ENCODE results near the gene LCE6A.

LCE6A gene, protein sequence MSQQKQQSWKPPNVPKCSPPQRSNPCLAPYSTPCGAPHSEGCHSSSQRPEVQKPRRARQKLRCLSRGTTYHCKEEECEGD

DNA sequence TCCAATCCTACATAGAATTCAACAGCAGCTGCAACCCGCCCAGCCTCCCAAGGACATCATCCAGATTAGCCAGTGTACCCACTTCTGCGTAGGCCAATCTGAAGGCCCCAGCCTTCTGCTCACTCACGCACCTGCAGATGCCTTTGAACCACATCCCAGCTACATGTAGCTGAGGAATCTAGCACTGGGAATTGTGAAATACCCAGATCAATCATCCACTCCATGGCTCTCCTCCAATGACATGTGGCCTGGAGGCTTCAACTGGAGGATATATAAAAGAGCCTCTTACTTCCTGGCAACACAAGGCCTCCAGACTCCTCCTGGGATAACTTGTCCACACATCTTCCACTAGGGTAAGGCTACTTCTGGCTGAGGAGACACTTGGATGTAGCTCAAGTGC lies at the start of gene LCE6A:
Gene LCE6A, plus strand, starts transcription at position 301 of the 400 bp plus-strand sequence. CDS start 665 bp downstream, outside the sequence.
- no peak for DNase-seq
- in situ Hi-C loops (cut with MboI; ENCODE audit: low pct_unique_long_range_greater_than_20kb, low sequenced_read_pairs), result no loop called here

DNA sequence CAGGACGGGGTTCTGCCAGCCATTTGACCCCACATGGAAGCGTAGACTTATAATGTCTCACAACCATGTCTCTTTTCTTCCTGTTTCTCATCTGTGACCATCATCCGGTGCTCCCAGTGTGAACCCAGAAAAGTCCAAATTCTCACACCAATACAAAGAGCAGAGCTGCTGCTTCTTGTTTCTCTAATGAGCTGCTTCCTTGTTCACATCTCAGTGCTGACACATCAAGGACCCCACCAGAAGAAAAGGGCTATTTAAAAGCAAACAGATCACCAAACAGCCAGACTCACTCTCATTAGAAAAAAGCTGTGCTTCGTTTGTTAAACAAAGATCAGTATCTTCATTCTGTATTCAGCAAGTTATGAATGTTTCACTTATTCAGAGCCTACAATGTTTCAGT lies 47.0 kb upstream of the LCE6A start:
- in situ Hi-C loops (cut with MboI; ENCODE audit: low pct_unique_long_range_greater_than_20kb, low sequenced_read_pairs), result no loop called here

DNA sequence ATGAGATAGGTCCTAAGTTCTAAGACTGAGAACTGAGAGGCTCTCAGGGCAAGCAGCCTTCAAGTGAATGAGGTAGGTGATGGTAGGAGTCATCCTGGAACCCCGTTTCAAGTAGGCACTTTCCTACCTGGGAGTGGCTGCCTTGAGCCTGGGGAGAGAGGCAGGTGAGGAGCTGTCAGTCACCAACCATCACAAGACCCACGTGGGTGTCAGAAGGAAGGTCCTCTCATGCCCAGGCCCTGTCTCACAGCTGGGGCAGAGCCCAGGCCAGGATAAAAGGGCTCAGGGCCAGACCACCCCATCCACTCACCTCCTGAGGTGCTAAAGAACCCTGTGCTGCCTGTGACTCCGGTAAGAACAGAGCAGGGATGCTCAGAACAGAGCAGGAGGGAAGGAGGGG lies 46.2 kb upstream of the LCE6A start, which contains the start of gene LCE1D:
Gene LCE1D, plus strand, starts transcription at position 301 of the 400 bp plus-strand sequence. CDS start 1,074 bp downstream, outside the sequence.
- DNase-seq, result no peak
- in situ Hi-C loops (cut with MboI; ENCODE audit: low pct_unique_long_range_greater_than_20kb, low sequenced_read_pairs), result no loop called here

More for the DNA sequence above, 47.0 kb upstream of the LCE6A start:
- no peak for DNase-seq

DNA sequence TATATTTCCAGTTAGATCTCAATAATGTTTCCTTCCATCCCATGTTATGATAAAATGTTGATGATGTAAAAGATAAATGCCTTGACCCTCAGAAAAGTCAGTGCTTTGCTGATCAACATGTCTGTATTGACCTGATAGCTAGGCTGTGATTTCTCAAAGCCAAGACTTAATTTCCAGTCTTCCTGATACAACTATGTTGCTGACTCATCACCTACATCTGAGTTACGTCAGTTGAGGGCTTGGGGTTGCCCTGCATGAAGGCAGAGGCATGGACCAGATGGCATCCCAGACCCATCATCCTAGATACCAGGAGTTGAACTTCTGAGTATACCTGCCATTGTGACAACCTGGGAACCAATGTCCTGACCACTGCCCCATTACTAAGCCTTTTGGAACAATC lies 41.3 kb upstream of the LCE6A start:
- in situ Hi-C loops (cut with MboI; ENCODE audit: low pct_unique_long_range_greater_than_20kb, low sequenced_read_pairs), result no loop called here
- no peak for DNase-seq

DNA sequence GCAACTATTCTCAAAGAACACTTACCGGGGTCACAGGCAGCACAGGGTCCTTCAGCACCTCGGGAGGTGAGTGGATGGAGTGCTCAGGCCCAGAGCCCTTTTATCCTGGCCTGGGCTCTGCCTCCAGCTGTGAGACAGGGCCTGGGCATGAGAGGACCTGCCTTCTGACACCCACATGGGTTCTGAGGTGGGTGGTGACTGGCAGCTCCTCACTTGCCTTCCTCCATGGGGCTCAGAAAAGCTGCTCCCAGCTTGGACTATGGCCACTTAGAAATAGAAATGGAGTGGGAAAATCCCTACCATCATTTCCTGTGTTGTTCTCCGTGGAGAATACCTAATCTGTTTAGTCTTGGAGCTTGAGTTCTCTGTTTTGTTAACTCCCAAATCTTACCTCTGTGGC lies 36.1 kb upstream of the LCE6A start, which contains the start of gene LCE1C:
Gene LCE1C, minus strand, starts transcription at position 76 of the 400 bp plus-strand sequence. CDS start 1,173 bp downstream, outside the sequence.
- no peak for DNase-seq
- in situ Hi-C loops (cut with MboI; ENCODE audit: low pct_unique_long_range_greater_than_20kb, low sequenced_read_pairs), result no loop called here

DNA sequence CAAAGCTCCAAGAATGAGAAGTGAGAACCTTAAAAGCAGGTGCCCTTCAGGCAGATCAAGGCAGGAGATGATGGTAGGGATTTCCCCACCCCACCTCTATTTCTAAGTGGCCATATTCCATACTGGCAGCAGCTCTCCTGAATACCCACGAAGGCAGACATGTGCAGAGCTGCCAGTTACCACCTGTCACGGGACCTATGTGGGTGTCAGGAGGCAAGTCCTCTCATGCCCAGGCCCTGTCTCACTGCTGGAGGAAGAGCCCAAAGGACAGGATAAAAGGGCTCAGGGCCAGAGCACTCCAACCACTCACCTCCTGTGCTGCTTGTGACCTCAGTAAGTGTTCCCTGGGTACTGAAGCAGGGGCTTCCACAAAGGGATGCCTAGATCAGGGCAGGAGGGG lies 31.6 kb upstream of the LCE6A start:
- DNase-seq, result no peak
- in situ Hi-C loops (cut with MboI; ENCODE audit: low pct_unique_long_range_greater_than_20kb, low sequenced_read_pairs), result no loop called here

DNA sequence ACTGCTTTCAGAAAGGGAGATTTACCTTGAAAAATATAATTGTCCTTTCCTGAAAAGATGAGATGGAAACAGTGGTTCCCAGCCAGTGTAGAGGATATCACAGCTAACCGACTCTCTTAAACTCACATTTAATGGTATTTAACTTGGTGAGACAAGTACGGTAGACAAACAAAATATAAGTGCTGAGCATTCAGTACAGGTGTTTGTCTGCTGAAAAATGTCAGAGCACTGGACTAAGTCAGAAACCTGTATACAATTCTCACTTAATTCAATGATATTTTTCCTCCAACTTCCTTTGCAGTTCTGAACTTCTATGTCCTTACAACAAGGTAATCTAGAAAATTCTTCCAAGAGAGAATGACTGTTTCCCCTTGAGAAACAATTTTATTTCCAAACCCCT lies 31.0 kb upstream of the LCE6A start, which contains the start of gene LCE1B:
Gene LCE1B, plus strand, starts transcription at position 301 of the 400 bp plus-strand sequence. CDS start 476 bp downstream, outside the sequence.
- no peak for DNase-seq
- in situ Hi-C loops (cut with MboI; ENCODE audit: low pct_unique_long_range_greater_than_20kb, low sequenced_read_pairs), result no loop called here

DNA sequence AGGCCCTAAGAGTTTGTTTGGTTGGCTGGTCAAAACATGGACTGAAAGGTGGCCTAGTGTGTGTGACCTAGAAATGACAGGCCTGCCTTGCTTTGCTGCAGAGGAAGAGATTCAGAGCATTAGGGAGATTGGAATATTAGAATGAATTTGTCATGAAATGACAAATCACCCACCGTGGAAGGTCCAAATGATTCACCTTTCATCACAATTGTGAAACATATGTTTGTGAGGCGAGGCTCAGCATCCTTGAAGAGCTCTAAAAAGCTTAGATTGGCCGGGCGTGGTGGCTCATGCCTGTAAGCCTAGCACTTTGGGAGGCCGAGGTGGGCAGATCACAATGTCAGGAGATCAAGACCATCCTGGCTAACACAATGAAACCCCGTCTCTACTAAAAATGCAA lies 25.3 kb upstream of the LCE6A start:
- in situ Hi-C loops (cut with MboI; ENCODE audit: low pct_unique_long_range_greater_than_20kb, low sequenced_read_pairs), result no loop called here
- DNase-seq, result no peak

DNA sequence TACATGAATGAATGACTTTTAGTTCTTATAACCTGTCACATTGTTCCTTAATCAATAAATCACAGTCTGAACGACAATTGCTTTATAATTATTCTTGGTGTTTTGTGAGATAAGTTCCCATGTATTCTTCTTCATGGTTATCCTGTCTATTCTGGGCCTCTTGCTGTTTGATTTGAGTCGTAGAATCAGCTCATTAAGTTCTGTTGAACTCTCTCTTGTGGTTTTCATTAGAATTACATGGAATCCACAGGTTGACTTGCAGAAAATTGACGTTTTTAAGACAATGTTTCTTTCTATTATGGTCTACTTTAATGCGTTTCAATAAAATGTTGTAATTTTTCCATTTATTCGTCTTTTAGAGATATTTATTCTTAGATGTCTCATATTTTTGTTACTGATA lies 19.4 kb upstream of the LCE6A start:
- in situ Hi-C loops (cut with MboI; ENCODE audit: low pct_unique_long_range_greater_than_20kb, low sequenced_read_pairs), result no loop called here
- DNase-seq, result no peak

DNA sequence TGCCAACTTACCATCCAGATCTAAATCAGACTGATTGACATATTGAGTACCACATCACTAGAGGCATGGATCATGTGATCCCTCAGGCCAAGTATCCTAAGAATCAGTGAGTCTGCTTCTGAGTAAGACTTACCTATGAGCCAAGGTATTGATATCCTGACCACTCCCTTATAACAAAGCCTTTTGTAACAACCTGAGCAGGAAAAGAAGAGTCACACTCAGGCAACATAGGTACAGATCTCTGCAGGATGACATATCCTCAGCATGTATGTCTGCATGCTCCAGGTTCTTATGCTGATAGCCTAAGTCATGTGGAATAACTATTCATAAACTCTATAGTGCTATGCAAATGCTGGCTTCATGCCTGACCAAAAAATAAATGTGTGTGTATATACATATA lies 17.7 kb upstream of the LCE6A start:
- in situ Hi-C loops (cut with MboI; ENCODE audit: low pct_unique_long_range_greater_than_20kb, low sequenced_read_pairs), result no loop called here
- no peak for DNase-seq

DNA sequence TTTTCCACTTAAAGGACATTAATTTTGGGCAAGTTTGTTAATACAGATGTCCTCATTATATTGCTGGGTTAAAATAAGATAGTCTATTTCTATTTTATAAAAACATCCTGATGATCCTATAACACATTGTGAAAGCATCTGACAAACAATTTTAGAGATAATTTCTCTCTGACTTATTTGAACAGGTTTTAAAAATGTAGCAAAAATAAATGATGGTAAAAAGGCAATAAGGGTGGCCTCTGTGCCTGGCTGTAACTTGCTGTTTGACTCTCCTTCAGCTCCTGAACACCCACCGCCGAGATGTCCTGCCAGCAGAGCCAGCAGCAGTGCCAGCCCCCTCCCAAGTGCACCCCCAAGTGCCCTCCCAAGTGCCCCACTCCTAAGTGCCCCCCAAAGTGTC lies 15.5 kb upstream of the LCE6A start, which contains the start of gene LCE1A:
Gene LCE1A, plus strand, starts transcription at position 301 of the 400 bp plus-strand sequence. Its CDS starts 0 bp downstream, at position 301.
- in situ Hi-C loops (cut with MboI; ENCODE audit: low pct_unique_long_range_greater_than_20kb, low sequenced_read_pairs), result no loop called here
- DNase-seq, result no peak

DNA sequence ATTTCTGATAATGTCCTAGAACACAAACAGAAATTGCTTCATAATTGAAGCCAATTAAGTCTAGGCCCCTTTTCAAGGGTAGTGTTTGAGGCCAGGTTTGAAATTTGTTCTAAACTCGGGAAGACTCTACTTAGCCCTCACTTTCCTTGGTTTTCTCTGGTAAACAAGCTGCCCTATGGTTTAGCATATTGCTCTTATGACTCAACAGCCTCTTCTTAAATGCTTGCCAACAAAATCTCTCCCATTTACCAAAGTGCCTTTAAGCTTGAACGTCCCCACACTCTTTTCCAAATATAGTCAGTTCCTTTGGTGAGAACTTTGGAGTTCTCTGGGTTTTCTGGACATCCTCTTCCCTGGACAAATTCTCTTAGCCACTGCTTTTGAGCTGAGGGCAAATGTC lies 5.8 kb upstream of the LCE6A start:
- no peak for DNase-seq
- in situ Hi-C loops (cut with MboI; ENCODE audit: low pct_unique_long_range_greater_than_20kb, low sequenced_read_pairs), result no loop called here

DNA sequence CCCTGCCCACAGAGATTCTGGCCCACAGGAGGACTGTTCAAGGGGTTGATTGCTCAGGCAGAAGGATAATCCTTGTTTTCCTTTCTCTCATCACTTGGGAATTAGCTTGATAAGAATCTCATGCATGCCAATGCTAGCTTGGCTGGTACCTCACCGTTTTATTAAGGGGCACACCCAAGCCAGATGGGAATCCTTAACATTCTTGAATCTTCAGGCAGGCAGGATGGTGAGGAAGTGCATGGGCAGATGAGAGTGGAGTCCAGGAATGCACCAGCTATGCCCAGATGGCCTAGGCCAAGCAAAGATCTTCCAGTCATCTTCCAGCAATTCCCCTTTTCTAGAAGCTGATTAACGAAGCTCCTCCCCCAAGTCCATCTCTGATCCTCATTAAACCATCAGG lies 13.0 kb downstream of the LCE6A start:
- in situ Hi-C loops (cut with MboI; ENCODE audit: low pct_unique_long_range_greater_than_20kb, low sequenced_read_pairs), result no loop called here
- DNase-seq, result no peak

DNA sequence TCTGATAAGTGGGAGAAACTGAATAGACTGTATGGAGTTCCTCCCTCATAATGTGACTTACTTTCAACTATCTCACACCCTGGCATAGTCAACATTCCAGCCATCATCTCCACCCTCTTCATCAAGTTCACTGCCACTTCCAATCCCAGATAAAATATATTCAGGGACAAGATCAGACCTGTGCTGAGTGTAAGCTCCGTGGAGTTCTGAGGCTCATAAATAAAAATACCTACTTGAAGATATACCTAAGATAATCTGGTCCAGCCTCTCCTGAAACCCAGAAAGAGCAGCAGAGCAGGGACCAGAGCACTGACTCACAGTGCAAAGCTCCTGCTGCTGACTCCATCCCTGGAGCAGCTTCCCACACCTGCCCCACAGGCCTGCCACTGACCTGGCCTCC lies 15.4 kb downstream of the LCE6A start:
- in situ Hi-C loops (cut with MboI; ENCODE audit: low pct_unique_long_range_greater_than_20kb, low sequenced_read_pairs), result no loop called here
- DNase-seq, result no peak

DNA sequence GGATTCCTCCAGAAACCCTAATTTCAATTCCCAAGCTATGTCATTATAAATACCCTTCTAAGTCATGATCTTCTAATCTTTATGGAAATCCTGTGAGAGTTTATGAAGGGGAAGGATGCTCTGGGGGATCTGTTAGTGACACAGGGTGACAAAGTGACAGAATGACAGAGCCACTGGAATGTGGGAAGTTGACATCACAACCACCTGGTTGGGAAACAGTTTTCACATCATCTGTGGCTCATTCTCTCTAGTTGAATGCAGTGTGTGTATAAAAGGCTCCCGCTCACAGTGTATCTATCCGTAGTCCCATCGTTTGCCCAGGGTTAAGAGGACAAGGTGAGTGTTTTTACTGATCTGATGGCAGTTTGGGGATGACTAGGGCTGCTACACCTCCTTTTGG lies 17.0 kb downstream of the LCE6A start, which contains the start of gene LCE7A:
Gene LCE7A, plus strand, starts transcription at position 301 of the 400 bp plus-strand sequence. CDS start 702 bp downstream, outside the sequence.
- no peak for DNase-seq
- in situ Hi-C loops (cut with MboI; ENCODE audit: low pct_unique_long_range_greater_than_20kb, low sequenced_read_pairs), result no loop called here

DNA sequence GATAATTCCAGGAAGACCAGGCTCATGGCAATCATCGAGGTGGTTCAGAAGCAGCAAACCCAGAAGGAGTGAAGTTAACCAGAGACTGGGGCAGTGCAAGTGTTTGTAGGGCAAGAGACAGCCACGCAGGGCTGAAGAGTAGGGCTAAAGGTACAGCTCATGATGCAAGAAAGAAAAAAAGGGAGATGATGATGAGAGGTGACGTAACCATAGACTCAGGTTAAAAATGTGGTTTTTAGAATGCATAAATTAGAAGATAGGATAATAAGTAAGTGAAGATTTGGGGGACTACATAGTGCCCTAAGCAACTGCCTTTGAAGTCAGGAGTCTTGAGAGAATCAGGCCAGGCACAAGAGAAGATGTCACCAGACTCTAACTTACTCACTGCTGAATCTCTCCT lies 17.5 kb downstream of the LCE6A start:
- in situ Hi-C loops (cut with MboI; ENCODE audit: low pct_unique_long_range_greater_than_20kb, low sequenced_read_pairs), result no loop called here
- DNase-seq, result no peak

DNA sequence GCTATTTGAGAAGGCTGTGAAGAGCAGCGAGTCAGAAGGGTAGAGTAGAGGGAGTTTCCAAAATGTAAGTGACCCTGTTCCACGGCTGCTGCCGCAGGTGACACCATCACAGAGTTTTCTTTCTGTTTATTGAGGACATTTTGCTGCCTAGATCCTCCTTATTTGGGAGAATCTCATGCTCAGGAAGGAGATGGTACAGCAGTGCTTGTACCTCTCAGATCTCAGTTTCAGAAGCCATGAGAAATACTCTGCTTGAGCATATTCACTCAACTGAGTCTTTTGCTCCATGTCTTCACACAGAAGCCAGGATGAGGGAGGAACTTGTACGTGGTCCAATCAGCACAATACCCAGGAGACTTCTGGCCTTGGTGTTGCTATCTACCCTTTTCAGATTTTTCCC lies 18.7 kb downstream of the LCE6A start:
- no peak for DNase-seq
- in situ Hi-C loops (cut with MboI; ENCODE audit: low pct_unique_long_range_greater_than_20kb, low sequenced_read_pairs), result no loop called here

DNA sequence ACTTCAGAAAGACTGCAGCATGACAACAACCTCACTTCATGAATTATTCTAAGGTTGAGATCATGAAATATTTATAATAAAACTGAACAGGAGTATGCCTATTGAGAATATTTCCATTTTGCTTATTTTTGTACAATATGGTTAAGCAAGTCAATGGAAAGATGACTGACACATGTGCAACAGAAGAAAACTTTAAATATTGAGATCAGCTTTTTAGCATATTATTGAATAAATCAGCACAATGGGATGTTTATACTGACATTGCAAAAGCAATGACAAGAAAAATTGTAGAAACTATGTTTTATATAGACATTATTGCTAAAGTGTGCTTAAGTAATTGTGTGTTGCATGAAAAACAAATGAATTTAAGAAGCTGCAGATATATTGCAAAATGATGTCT lies 21.8 kb downstream of the LCE6A start:
- in situ Hi-C loops (cut with MboI; ENCODE audit: low pct_unique_long_range_greater_than_20kb, low sequenced_read_pairs), result no loop called here
- no peak for DNase-seq

DNA sequence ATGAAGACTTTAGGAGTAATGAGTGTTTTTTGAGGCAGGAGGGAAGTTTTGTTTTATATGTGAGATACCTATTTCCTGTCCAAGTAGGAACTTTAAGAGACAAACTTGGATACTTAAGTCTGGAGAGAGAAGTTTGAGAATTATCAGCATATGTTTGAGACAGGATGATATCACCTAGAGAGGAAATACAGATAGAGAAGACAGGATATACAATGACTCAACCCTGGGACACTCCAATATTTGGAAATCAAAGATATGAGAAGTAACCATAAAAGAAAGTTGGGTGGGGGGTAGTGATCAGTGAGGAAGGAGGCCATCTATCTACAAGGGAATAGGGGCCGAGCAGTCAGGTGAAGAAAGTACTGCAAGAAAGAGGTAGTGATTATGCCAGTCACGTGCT lies 23.7 kb downstream of the LCE6A start:
- in situ Hi-C loops (cut with MboI; ENCODE audit: low pct_unique_long_range_greater_than_20kb, low sequenced_read_pairs), result no loop called here
- no peak for DNase-seq

DNA sequence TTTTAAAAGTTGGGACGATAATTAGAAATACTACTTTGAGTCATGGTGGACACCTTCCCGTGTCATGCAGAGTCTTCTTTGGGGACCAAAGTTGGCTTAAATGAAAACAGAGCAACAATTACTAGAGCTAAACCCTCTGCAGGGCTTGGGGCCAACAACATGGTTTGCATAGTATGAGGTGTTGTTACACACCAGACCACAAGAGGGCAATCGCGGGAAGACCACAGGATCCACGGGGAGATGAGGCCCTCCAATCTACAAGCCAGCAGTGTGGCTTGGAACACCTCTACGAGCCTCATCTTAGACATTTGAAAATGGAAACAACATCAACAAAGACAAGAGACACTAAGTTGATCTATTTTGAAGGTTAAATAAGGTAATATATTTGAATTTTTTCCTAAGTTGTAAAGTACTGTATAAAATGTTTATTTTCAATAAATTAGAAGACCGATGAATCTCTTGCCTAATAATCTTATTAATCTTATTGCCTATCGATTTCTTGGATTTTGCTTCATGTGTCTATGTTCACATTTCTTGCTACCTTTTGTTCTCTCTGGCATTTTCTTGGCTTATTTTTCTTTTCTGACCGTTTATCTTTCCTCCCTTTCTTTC lies 27.3 kb downstream of the LCE6A start:
- in situ Hi-C loops (cut with MboI; ENCODE audit: low pct_unique_long_range_greater_than_20kb, low sequenced_read_pairs), result no loop called here

More for the DNA sequence above, 27.3 kb downstream of the LCE6A start:
- DNase-seq, result peak; percentile 67

All from KBM-7 (cell line).